Nephron progenitor cell (in vitro differentiated cells): ENCODE measurements around the gene KCNMB2.
A peak's percentile ranks its signal among the peaks of the same experiment; 100 is the strongest.

Experiments used
- DNase-seq: peaks from one replicate; pipeline ENCODE4 v3.0.0; 2021
- H3K27ac Mint-ChIP-seq: 2 replicates; pipeline ENCODE4 v1.8.0; 2021; ENCODE audit warnings: mild to moderate bottlenecking, moderate library complexity, mixed read lengths
- H3K27me3 Mint-ChIP-seq: 2 replicates; pipeline ENCODE4 v1.8.0; 2021; ENCODE audit warnings: mild to moderate bottlenecking, low read depth, mixed read lengths; ENCODE audit not compliant: poor library complexity
- H3K36me3 Mint-ChIP-seq: 2 replicates; pipeline ENCODE4 v1.8.0; 2021; ENCODE audit warnings: low read depth, mixed read lengths
- H3K4me1 Mint-ChIP-seq: 2 replicates; pipeline ENCODE4 v1.8.0; 2021; ENCODE audit warnings: mixed read lengths
- H3K4me3 Mint-ChIP-seq: 2 replicates; pipeline ENCODE4 v1.8.0; 2021; ENCODE audit warnings: mild to moderate bottlenecking, moderate library complexity, mixed read lengths
- H3K9me3 Mint-ChIP-seq: 2 replicates; pipeline ENCODE4 v1.8.0; 2021; ENCODE audit warnings: mild to moderate bottlenecking, moderate library complexity, mixed read lengths
- TF ChIP-seq, protein P1 (sequence below): fragments of 200-600 bp; sonication (generic); IDR thresholded peaks from 2 replicates; pipeline ENCODE4 v1.5.0; 2021; ENCODE audit warnings: antibody characterized with exemption

The KCNMB2 gene

DNA sequence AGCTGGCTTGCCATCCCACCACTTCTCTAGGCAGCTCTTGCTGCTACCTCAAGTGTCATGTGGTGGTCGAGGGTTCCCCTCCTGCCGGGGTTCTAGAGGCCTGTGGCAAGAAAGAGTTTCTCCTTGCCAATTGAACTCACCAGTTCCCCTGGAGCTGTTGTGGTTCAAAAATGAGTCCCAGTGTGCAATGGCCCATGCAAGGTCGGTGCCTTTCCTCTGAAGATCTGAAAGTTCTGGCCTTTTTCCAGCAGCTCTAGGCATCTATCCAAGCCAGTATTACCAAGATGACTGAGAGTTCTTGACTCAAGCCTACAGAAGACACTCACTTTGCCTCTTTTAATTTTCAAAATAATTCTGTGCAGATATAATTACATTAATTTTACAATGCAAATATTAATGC lies 163.6 kb downstream of the KCNMB2 start:
- Mint-ChIP-seq H3K36me3 (no peaks in the 10 kb centered on the region), H3K9me3 (peaks cover 35% of the 10 kb centered on the region), H3K4me3 (no peak overlapping the region), H3K27ac (no peak overlapping the region), H3K4me1 (peaks cover 15% of the 10 kb centered on the region), H3K27me3 (no peaks in the 10 kb centered on the region)
- TF ChIP-seq, protein P1, sequence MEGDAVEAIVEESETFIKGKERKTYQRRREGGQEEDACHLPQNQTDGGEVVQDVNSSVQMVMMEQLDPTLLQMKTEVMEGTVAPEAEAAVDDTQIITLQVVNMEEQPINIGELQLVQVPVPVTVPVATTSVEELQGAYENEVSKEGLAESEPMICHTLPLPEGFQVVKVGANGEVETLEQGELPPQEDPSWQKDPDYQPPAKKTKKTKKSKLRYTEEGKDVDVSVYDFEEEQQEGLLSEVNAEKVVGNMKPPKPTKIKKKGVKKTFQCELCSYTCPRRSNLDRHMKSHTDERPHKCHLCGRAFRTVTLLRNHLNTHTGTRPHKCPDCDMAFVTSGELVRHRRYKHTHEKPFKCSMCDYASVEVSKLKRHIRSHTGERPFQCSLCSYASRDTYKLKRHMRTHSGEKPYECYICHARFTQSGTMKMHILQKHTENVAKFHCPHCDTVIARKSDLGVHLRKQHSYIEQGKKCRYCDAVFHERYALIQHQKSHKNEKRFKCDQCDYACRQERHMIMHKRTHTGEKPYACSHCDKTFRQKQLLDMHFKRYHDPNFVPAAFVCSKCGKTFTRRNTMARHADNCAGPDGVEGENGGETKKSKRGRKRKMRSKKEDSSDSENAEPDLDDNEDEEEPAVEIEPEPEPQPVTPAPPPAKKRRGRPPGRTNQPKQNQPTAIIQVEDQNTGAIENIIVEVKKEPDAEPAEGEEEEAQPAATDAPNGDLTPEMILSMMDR, result no peak
- DNase-seq, result no peak

DNA sequence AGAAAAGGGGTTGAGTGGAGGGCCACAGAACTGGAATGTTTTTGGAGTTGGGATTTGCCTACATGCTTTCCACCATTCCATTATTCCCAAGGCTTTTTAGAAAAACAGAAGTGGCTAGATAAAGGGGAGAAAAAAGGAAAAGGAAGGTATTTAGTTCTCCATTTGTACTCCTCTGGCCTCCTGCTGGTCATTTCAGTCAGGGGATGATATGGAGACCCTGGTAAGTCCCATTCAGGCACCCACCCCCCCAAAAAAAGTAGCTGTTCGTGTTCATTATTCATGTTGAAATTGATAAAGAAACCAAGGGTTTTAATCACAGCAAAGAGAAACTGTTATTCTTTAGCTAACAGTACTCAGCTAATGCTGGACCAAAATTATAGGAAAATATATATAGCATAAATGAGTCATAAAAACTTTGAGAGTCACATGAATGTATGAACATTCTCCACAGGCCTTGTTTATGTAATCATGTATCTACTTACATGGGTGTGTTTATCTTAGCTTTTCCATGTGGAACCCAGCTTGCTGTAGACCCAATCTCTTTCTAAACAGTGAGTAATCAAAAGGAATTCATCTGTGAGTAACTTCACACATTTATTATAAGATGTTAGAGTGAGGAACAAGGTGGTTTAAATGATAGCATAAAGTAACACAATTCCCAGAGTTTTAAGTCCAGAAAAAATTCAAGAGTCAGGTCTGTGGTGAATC lies 167.2 kb downstream of the KCNMB2 start:
- H3K4me1 Mint-ChIP-seq, result peaks cover 44% of the 10 kb centered on the region
- TF ChIP-seq, protein P1, result no peak
- peaks cover 7% of the 10 kb centered on the region for H3K9me3 Mint-ChIP-seq
- H3K4me3 Mint-ChIP-seq, result no peak overlapping the region
- no peak for DNase-seq
- no peak overlapping the region for H3K27ac Mint-ChIP-seq
- no peaks in the 10 kb centered on the region for H3K27me3 Mint-ChIP-seq
- H3K36me3 Mint-ChIP-seq, result no peaks in the 10 kb centered on the region

DNA sequence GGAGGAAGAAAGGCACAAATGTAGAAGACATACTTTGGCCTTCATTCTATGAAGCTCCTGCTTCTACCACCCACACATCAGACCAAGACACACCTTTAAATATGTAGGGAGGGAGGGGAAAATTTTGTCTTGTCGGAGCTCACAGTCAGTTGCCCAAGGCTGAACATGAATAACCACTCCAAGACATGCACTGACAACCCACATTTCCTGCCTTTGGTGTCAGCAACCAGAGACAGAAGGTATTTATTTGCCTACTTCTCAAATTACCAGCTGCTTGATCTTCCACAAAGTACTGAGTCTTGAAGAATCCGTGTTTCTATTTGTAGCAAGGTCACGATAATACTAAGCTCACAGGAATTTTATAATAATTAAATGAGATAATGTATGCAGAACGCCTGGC lies 169.7 kb downstream of the KCNMB2 start:
- peak overlapping the region; percentile 62 for H3K27ac Mint-ChIP-seq
- no peak overlapping the region for H3K4me3 Mint-ChIP-seq
- peaks cover 44% of the 10 kb centered on the region for H3K4me1 Mint-ChIP-seq
- DNase-seq, result no peak
- no peaks in the 10 kb centered on the region for H3K36me3 Mint-ChIP-seq
- TF ChIP-seq, protein P1, result no peak
- H3K27me3 Mint-ChIP-seq, result no peaks in the 10 kb centered on the region
- no peaks in the 10 kb centered on the region for H3K9me3 Mint-ChIP-seq

DNA sequence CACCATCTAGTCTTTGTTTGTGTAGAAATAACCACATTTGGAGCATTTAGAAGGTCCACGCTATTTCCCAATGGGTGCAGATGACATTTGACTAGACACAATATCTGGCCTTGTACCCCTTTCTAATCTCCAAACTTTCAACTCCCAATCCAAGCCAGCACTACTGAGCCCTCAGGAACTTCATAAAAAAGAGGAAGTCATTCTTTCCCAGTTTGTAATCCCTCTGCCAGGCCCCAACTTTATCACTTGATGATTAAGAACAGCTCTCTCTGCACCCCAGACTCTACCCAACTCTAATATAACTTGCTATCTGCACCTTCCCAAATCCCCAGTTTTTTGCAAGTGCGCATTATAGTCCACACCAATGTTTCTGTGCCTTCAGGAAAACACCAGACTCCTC lies 170.2 kb downstream of the KCNMB2 start:
- H3K27ac Mint-ChIP-seq, result no peak overlapping the region
- no peaks in the 10 kb centered on the region for H3K27me3 Mint-ChIP-seq
- DNase-seq, result no peak
- H3K9me3 Mint-ChIP-seq, result no peaks in the 10 kb centered on the region
- peaks cover 44% of the 10 kb centered on the region for H3K4me1 Mint-ChIP-seq
- H3K36me3 Mint-ChIP-seq, result no peaks in the 10 kb centered on the region
- H3K4me3 Mint-ChIP-seq, result no peak overlapping the region
- TF ChIP-seq, protein P1, result no peak

DNA sequence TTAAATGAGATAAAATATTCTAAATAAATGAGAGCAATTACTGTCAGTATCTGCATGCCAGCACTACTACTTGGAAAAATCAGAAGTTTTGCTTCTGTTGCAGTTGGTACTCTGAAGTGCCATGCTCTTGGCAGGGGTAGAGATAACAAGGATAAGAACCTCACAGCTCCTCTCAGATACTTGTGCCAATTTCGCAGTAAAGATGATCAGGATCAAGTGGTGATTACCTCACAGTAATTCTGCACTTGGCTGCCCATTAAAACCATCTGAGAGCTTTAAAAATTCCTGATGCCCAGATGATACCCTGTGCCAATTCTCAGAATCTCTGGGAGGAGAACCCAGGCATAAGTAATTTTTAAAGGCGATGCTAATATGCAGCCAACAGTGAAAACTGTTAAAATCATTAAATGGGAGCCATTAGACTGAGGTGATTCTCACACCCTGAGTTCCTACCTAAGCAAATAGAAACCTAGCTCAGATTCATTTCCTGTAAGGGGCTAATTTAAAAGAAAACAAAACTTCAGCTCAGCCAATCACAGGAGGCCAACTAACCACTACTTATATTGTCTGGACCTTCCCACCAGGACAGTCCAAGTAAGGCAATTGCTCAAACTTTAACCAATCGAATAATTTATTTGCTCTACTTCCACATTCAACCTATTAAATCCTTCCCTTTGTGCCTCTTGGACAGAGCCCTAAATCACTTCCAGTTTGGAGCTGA lies 171.2 kb downstream of the KCNMB2 start:
- Mint-ChIP-seq H3K27me3 (no peaks in the 10 kb centered on the region), H3K36me3 (no peaks in the 10 kb centered on the region), H3K4me1 (peaks cover 44% of the 10 kb centered on the region), H3K4me3 (no peak overlapping the region), H3K9me3 (no peaks in the 10 kb centered on the region), H3K27ac (no peak overlapping the region)
- no peak for DNase-seq
- TF ChIP-seq, protein P1, result no peak
